ENCODE data around the gene PCDH15. TPM values are rescaled to one million over a fixed set of nuclear protein-coding genes. Genes with fewer than 3 reads are reported as not detected.
A peak's percentile ranks its signal among the peaks of the same experiment; 100 is the strongest.

PCDH15 gene
- total and polyA plus RNA-seq, 2 of the 8 experiments (the other 6 are each of a cell fraction or from before 2014, with no cell fraction given), result 0.11 TPM; not detected in 1

- Histone ChIP-seq H3K4me1 (replicated peaks in 1 of 4; ENCODE audit: control insufficient read depth in 3 of 4, insufficient read depth in 4 of 4, low read length in 3 of 4) (no peaks in the 10 kb centered on the region), H4K91ac (replicated peaks; ENCODE audit: insufficient read length, low read length) (no peak overlapping the region), H3K27me3 (replicated peaks in 1 of 4; ENCODE audit: control insufficient read depth in 3 of 4, extremely low read depth in 1 of 4, insufficient read depth in 3 of 4, low read length in 3 of 4) (no peaks in the 10 kb centered on the region), H3K9ac (replicated peaks in 1 of 4; ENCODE audit: extremely low read depth in 1 of 4, low read depth in 3 of 4, low read length in 3 of 4) (no peak overlapping the region), H3K9me3 (ENCODE audit: insufficient read depth in 2 of 2, low read depth in 1 of 2, low read length in 1 of 2) (no peaks in the 10 kb centered on the region), H2AK5ac (ENCODE audit: low read depth, low read length) (no peak overlapping the region), H3K79me1 (ENCODE audit: low read depth, low read length) (no peaks in the 10 kb centered on the region), H3K18ac (ENCODE audit: extremely low read depth, low read length) (no peak overlapping the region), H2BK20ac (ENCODE audit: low read length) (no peak overlapping the region), H4K8ac (ENCODE audit: extremely low read depth, insufficient read depth, low read length) (no peak overlapping the region), H3K23ac (ENCODE audit: insufficient read length) (no peak overlapping the region), H2AFZ (ENCODE audit: low read length) (no peak overlapping the region), H2BK15ac (ENCODE audit: low read length) (no peak overlapping the region), H3K27ac (ENCODE audit: low read depth, low read length) (no peak overlapping the region), H3K79me2 (ENCODE audit: control insufficient read depth in 1 of 2, insufficient read depth in 2 of 2, low read length in 2 of 2) (no peaks in the 10 kb centered on the region), H3K4me2 (ENCODE audit: insufficient read depth in 1 of 2, low read depth in 2 of 2, low read length in 2 of 2) (no peak overlapping the region), H2BK12ac (ENCODE audit: low read depth, low read length) (no peak overlapping the region), H4K5ac (ENCODE audit: insufficient read length, low read depth, low read length) (no peak overlapping the region), H3K36me3 (ENCODE audit: control insufficient read depth in 2 of 4, insufficient read depth in 4 of 4, low read length in 3 of 4) (no peaks in the 10 kb centered on the region), H3K4me3 (ENCODE audit: extremely low read depth in 1 of 4, insufficient read depth in 2 of 4, low read depth in 3 of 4, low read length in 4 of 4) (no peak overlapping the region), H3K56ac (replicated peaks; ENCODE audit: insufficient read length, low read depth, low read length) (no peak overlapping the region), H3K23me2 (ENCODE audit: low read depth, low read length) (no peaks in the 10 kb centered on the region), H2BK120ac (replicated peaks; ENCODE audit: low read depth, low read length) (no peak overlapping the region), H2BK5ac (ENCODE audit: low read depth, low read length) (no peak overlapping the region), H3K14ac (ENCODE audit: insufficient read length) (no peak overlapping the region), H4K20me1 (replicated peaks in 1 of 2; ENCODE audit: control insufficient read depth in 1 of 2, insufficient read depth in 2 of 2, low read length in 2 of 2) (no peaks in the 10 kb centered on the region), H3K4ac (replicated peaks; ENCODE audit: insufficient read length, low read depth, low read length) (no peak overlapping the region)
- whole genome bisulfite sequencing, 2 experiments (ENCODE audit: extremely low coverage in 1 of 2, insufficient coverage in 1 of 2, insufficient read length in 1 of 2, insufficient replicate concordance in 2 of 2, low coverage in 1 of 2, low lambda C conversion rate in 2 of 2, missing lambda C conversion rate in 1 of 2), result 88% methylated on average over 2 of the region's 2 CpGs; no CpG with 5 or more reads in 1 of the 2 experiments
- CTCF ChIA-PET (ENCODE audit: partially characterized antibody), result interaction anchor here (0.6 to 1.1 kb wide), 2 partner anchors 12 to 16 kb away, joined by 3 read pairs; no protein-coding TSS in a partner anchor
- no peak for FAIRE-seq
- no peak for DNase-seq (ENCODE audit: low read depth in 1 of 2, low spot score in 2 of 2)
- POLR2A ChIA-PET (ENCODE audit: partially characterized antibody), result no interaction called here
- peak; percentile 38 to 45 for TF ChIP-seq RAD21 (IDR thresholded peaks at IDR 0.05 in 1 of 2, conservative IDR thresholded peaks at IDR 0.05 in 1 of 2; ENCODE audit: low read depth in 2 of 2, low read length in 2 of 2)
Measured at GRCh38 chr10:53997953-53998352, 803.1 kb downstream of the PCDH15 start.
